Stimulated activated CD8-positive, alpha-beta memory T cell treated with anti-CD3 and anti-CD28 coated beads, Interleukin-4, amount 100 ng/mL, for 4 hours (primary cell): ENCODE results near the gene SH3PXD2A.

Source experiments
- DNase-seq, 2 donors: peaks; one replicate each; pipeline ENCODE4 v3.0.0-alpha.2; 2020; ENCODE audit warnings: low read depth in 2 of 2, low spot score in 1 of 2

SH3PXD2A gene

DNA sequence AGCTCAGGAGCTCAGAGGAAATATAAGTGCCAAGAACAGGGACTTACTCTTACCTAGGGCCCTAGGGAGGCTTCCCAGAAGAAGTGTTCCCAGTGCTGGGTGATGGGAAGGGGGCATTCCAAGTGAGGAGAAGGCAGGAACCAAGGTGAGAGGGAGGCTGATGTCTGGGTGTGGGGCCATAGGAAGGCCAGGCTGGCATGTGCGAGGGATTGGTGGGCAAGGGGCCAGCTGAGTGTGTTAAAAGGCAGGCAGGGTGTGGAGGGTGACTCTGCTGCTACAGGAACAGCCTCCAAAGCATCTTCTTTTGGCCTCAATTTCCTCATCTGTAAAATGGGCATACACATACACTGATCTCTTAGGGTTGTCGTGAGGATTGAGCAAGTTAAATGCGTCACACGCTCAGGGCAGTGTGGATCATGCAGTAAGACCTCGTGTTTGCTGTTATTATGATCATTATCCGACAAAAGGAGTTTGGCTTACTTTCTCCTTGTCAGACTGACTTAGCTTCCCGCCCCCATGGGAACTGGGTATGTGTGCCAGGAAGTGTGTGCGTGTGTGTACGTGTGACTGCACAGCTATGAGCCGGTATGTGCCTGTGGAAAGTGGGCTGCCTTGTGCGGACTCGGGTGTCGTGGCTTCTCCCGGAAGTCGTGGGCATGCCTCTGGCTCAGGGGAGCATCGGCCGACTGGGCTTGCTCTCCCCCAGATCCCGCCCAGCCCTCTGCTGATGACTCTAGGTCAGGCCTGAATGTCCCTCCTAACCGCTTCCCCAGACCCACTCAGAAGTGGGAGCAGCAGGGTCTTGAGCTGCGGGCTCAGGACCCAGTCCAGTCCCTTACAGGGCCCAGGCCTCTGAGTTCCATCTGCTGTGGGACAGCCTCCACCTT is 302.3 kb downstream of the SH3PXD2A start:
- no peak for DNase-seq

DNA sequence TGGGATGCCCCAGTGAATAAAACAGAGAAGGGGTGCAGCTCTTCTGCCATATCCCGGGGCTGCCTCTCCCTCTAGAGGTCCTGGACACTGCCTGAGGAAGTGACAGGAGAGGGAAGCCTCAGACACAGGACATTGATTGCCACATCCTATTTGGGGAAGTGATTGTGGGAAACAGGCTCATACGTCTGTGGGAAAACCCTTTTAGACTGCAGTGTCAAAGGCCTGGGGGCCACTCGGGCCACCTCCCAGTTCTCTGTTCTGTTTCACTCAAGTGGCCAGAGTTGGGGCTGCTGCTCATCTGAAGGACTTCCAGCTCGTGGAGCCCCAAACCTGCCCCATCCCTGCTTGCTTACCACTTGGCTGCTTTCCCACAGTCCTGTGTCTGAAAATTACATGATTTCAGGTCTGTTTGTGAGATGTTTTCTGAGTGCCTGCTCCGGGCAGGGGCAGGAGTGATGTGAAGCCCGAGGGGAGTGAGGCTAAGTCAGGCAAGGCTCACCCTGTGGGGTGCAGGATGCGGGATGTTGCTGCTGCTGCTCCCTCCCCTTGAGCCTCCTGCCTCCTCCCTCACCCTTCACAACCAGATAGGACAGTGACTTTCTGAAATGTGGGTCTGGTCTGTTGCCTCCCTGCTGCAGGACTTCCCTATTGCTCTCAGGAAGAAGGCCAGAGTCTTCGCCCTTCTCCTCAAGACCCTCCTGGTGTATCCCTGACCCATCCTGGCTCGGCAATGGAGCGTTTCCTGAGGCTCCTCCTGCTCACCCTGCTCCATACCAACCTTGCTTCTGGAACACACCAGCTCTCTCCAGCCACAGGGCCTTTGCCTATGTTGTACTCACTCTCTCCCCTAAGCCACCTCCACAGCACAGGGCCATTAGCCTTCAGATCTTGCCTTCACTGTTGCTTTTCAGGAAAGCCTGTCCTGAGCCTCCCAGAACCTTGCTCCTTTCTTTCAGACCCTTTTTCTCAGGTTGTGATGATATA is 303.5 kb downstream of the SH3PXD2A start:
- DNase-seq: no peak

DNA sequence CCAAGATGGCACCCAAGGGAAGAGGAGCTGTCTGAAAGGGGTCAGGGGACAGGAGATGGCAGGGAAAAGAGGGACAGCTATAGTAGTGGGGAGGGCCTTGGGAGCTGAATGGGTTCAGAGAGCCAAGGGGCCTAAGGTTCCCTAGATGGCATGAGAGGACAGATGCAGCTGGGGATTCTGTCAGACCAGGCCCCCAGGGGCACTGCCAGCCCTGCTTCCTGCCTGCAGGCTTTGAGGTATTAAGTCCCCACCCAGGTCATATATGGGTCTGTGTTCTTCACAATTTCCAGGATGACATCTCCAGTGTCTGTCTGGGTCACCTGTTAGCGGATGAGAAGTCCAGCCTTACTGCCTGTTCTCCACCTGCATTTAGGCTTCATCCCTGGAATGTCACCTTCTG is 305.1 kb downstream of the SH3PXD2A start:
- DNase-seq: no peak

DNA sequence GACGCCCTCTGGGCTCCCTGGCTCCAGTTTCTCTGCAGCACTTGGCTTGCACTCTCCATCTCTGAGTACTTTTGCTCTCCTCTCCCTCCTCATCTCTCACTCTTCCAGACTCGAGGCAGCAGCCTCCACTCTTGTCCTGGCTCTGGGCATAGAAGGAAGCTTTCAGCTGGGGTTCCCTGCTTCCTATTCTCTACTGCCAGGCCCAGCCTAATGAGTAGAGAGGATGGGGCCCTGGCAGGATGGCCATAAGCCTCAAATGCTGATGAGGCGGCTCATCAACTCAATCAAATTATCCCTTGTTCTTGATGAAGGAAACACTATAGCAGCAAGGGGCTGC is 306.1 kb downstream of the SH3PXD2A start:
- no peak for DNase-seq

DNA sequence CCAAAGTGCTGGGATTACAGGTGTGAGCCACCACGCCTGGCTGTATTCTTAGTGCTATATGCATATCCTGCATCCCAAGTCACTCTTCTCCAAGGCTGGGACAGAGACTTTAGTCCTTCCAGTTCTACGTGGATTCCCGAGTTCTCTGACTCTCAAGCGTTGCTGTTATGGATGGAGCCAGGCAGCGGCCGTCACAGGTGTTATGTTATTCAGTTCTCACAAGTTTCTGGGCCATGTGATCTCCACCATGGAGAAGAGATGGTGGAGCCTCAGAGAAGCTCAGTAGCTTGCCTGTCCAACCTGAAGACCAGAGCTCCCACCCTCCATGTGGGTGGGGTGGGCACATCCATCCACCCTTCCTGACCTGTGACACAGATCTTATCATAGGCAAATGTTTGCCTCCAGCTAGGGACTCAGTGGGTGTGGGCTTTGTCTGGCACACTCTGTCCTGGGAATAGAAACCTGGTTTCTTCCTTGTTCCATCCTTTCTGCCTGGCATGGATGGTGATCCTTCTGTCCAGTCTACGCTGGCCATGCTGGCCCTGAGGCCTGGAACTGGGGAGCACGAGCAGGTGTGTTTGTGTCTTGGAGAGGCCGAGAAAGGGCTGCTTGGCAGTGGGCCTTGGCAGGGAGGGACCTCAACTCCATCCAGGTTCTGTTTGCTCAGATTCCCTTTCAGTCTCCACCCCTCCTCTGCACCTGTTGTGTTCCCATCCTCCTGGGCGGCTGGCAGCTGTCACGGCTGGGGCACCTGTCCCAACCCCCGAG is 306.6 kb downstream of the SH3PXD2A start:
- DNase-seq: no peak

DNA sequence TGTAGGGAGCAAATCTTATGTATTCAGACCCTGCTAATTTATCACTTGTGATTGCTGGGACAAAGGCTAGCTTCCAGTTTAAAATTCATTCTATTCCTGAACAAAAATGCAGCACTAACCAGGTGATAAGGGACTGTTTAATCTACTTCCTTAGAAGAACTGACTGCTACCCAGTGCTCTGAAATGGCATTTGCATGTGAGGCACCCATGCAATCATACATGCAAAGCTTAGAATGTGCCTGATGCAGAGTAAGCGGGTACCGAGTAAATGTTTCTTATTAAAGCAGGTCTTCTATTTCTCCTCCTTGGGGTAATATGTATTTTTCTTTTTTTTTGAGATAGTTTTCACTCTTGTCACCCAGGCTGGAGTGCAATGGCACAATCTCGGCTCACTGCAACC is 307.4 kb downstream of the SH3PXD2A start:
- DNase-seq: no peak

DNA sequence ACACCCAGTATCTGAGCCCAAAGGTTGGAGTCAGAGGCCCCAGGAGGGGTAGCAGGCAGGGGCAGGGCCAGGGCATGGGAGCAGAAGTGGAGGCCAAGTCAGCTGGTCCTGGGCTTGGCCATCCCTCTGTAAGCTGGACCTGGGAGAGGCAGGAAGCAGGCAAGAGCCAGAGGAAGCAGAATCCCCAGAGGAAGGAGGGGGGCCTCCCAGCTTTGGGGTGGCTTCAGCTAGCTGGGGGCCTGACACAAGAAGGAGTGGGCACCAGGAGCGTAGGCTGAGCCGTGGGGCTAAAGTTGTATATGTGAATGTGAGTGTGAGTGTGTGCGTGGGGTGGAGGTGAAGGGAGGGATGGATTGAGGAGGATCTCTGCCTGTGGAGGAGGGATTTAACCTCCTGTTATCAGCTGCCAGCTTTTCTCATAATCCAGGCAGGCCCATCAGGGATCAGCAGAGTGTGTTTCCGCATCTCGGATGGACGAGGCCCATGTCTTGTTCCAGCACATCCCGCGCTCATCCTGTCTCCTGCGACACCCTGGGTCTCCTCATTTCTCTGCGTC is 307.9 kb downstream of the SH3PXD2A start:
- DNase-seq: no peak

DNA sequence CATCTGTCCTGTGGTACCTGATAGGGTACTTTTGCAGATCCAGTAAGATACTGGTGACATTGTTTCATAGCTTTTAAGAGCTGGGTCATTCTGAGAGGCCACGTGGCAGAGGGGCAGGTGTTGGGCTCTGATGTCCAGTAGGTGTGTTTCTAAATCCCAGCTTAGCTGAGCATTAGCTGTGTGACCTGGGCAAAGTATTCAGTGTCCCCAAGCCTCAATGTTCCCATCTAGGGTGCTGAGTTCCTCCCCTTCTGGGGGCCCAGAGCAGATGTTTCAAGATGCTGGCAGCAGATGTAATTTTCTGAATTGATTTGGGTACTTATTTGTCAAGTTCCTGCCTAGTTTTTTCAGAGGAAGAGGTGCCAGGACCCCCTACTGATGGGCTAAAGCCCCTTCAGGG is 309.0 kb downstream of the SH3PXD2A start:
- no peak for DNase-seq

DNA sequence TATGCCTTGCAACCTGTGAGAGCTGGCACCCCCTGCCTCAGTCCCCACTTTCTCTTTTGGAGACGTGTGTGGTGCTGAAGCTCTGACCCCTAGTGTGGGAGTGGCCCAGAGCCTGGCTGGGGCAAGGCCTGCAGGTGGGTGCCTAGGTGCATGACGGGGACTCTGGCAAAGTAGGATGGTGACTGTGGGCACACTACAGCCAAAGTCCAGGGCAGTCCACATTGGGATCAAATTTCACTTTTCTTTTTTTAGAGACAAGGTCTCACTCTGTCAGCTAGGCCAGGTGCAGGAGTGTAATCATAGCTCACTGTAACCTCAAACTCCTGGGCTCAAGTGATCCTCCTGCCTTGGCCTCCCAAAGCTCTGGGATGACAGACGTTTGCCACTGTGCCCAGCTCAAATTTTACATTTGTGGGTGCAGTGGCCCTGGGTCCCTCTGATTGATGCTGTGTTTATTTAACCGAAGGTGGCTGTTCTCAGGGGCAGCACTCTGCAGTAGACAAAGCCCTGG is 309.6 kb downstream of the SH3PXD2A start:
- no peak for DNase-seq

DNA sequence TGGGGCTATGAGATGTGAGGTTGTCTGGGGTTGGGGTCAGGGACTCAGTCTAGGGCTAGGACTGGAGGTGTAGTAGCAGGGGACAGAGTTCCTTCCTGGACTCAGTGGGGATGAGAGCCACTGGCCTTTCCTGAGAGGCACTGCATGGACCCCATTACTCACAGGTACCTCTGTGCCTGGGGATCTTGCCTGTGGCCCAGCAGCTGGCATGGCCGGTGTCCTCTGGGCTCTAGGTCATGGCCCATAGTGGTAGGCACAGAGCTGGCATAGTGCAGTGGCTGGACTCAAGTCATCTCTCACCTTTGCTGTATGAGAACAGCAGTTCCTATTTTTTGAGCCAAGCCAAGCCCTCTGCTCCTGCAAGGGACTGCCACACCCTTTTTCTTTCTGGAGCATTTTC is 310.0 kb downstream of the SH3PXD2A start:
- no peak for DNase-seq

DNA sequence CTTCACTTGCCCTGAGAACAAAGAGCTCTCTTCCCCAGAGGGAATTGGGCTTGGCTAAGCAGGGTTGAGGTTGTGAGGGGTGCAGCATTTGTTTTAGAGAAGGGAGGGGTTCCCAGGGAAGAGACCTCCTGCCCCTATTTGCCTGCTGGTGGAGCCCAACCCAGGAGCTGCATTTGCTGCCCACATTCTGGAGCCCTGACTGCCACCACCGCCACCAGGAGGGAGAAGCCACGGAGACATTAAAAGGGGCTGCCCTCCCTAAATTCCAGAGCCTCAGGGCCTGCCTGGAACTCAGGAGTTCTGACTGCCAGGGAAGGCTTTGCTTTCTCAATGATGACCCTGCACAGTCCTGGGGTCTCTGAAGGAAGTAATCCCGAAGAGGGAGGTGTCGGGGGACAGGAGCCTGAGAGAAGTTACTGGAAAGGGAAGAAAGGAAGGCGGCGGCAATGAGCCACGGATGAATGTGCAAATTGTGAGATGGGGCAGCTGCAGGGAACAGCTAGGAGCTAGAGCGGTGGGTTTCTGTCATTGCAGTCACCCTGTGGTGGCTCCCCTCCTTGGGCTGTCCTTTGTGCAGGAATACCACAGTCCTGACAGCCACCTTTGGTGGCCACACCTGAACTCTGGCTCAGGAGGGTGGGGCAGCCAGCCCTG is 310.6 kb downstream of the SH3PXD2A start:
- no peak for DNase-seq
